Fibroblast of gingiva (primary cell): ENCODE measurements around the gene ZNF582.

Experiments
- DNase-seq: peaks from one replicate; pipeline ENCODE4 v3.0.0-alpha.2; 2011; ENCODE audit warnings: low read depth

Gene ZNF582

GRCh38 chr19:56393119-56394012 lies at the start of gene ZNF582:
ZNF582 (minus strand) TSS chr19:56393534; CDS start chr19:56391752, 1,782 bp downstream.
- peak; percentile 98 for DNase-seq

GRCh38 chr19:56441206-56441792 lies 48.0 kb upstream of the ZNF582 start:
- no peak for DNase-seq

- DNase-seq: no peak
Measured at GRCh38 chr19:56423985-56424353, 30.6 kb upstream of the ZNF582 start.

GRCh38 chr19:56423276-56423984 lies 30.1 kb upstream of the ZNF582 start:
- DNase-seq: no peak

- no peak for DNase-seq
Measured at GRCh38 chr19:56405062-56405461, 11.7 kb upstream of the ZNF582 start.

GRCh38 chr19:56404705-56405056 lies 11.3 kb upstream of the ZNF582 start:
- DNase-seq: no peak

GRCh38 chr19:56403764-56404704 lies 10.7 kb upstream of the ZNF582 start, which contains the start of gene ZNF583:
ZNF583 (plus strand) TSS chr19:56404332; CDS start chr19:56407115, 2,783 bp downstream.
- peak; percentile 98 for DNase-seq

GRCh38 chr19:56403261-56403660 lies 9.9 kb upstream of the ZNF582 start:
- no peak for DNase-seq

GRCh38 chr19:56400485-56400884 lies 7.2 kb upstream of the ZNF582 start:
- DNase-seq: no peak

- no peak for DNase-seq
Measured at GRCh38 chr19:56398809-56399208, 5.5 kb upstream of the ZNF582 start.

GRCh38 chr19:56383826-56384605 lies 9.3 kb downstream of the ZNF582 start:
- no peak for DNase-seq

GRCh38 chr19:56377105-56377924 lies 16.0 kb downstream of the ZNF582 start:
- DNase-seq: no peak

- peak; percentile 11 for DNase-seq
Measured at GRCh38 chr19:56372281-56372680, 21.1 kb downstream of the ZNF582 start.

- DNase-seq: no peak
Measured at GRCh38 chr19:56369886-56370676, 23.3 kb downstream of the ZNF582 start.

- DNase-seq: peak; percentile 91
Measured at GRCh38 chr19:56367829-56368711, 25.3 kb downstream of the ZNF582 start.

- no peak for DNase-seq
Measured at GRCh38 chr19:56360841-56361240, 32.5 kb downstream of the ZNF582 start.

GRCh38 chr19:56356944-56357343 lies 36.4 kb downstream of the ZNF582 start:
- DNase-seq: no peak

GRCh38 chr19:56355517-56355916 lies 37.8 kb downstream of the ZNF582 start:
- DNase-seq: no peak
